ENCODE results near the gene GUCY1A1.

GUCY1A1 gene

DNA sequence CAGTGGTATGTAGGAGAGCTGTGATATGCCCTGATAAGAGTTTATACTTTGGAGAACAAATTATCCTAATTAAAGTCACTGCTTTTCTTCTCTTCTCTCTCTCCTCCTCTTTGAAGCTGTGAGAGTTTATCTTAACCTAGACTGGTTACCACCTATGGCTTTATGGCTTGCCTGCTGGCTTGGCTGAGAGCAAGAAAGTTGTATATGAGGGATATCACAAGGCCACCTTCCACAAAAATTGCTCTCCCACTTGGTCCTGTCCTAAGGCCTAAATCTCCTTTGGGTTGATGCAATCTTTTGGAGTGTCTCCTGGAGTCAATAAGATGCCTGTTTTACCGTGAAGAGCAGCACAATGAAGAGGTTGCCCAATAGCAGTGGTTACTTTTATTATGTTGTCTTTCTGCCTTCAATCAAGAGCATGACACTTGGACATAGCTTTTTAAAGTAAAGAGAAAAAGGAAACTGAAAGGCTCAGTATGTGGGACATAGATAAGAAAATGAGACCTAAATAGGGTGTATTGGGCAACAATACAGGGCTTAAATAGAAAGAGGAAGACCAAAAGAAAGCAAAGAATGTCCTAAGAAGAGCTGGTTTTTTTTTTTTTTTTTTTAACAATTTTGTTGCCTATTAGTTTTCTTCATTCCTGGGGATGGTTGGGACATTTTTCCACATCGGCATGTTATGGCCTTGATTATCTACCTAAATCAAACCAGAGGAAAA lies 9.2 kb downstream of the GUCY1A1 start (continued):
- TF ChIP-seq, protein P1, sequence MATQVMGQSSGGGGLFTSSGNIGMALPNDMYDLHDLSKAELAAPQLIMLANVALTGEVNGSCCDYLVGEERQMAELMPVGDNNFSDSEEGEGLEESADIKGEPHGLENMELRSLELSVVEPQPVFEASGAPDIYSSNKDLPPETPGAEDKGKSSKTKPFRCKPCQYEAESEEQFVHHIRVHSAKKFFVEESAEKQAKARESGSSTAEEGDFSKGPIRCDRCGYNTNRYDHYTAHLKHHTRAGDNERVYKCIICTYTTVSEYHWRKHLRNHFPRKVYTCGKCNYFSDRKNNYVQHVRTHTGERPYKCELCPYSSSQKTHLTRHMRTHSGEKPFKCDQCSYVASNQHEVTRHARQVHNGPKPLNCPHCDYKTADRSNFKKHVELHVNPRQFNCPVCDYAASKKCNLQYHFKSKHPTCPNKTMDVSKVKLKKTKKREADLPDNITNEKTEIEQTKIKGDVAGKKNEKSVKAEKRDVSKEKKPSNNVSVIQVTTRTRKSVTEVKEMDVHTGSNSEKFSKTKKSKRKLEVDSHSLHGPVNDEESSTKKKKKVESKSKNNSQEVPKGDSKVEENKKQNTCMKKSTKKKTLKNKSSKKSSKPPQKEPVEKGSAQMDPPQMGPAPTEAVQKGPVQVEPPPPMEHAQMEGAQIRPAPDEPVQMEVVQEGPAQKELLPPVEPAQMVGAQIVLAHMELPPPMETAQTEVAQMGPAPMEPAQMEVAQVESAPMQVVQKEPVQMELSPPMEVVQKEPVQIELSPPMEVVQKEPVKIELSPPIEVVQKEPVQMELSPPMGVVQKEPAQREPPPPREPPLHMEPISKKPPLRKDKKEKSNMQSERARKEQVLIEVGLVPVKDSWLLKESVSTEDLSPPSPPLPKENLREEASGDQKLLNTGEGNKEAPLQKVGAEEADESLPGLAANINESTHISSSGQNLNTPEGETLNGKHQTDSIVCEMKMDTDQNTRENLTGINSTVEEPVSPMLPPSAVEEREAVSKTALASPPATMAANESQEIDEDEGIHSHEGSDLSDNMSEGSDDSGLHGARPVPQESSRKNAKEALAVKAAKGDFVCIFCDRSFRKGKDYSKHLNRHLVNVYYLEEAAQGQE (tag by site-specific recombination; IDR thresholded peaks at IDR 0.05) = no peak
- TF ChIP-seq ZNF843 (tag by site-specific recombination; IDR thresholded peaks at IDR 0.05) (peak; percentile 92), ZNF76 (tag by site-specific recombination; IDR thresholded peaks at IDR 0.05; ENCODE audit: borderline replicate concordance, low read depth) (no peak), SCRT1 (tag by site-specific recombination; IDR thresholded peaks at IDR 0.05; ENCODE audit: borderline replicate concordance) (peak; percentile 56; the same call in 1 of the 2 replicates), KLF10 (tag by site-specific recombination; IDR thresholded peaks at IDR 0.05) (peak; percentile 28; the same call in 1 of the 2 replicates), MZF1 (tag by site-specific recombination; IDR thresholded peaks at IDR 0.05; ENCODE audit: borderline replicate concordance) (no peak; the same call in 1 of the 2 replicates), FEZF1 (tag by site-specific recombination; IDR thresholded peaks at IDR 0.05) (peak; percentile 92), ZSCAN30 (tag by site-specific recombination; IDR thresholded peaks at IDR 0.05) (peak; percentile 78; the same call in 1 of the 2 replicates), GLI4 (tag by site-specific recombination; IDR thresholded peaks at IDR 0.05) (no peak), GLIS1 (tag by site-specific recombination; IDR thresholded peaks at IDR 0.05) (peak; percentile 90), TCF7L2 (IDR thresholded peaks at IDR 0.05; ENCODE audit: borderline replicate concordance, low read depth, low read length) (peak; percentile 98), GFI1B (tag by site-specific recombination; IDR thresholded peaks at IDR 0.05) (peak; percentile 55; the same call in 1 of the 2 replicates), ZNF596 (tag by site-specific recombination; IDR thresholded peaks at IDR 0.05) (peak; percentile 85), ZIC2 (tag by site-specific recombination; IDR thresholded peaks at IDR 0.05) (peak; percentile 89)
- TF ChIP-seq, protein P2, sequence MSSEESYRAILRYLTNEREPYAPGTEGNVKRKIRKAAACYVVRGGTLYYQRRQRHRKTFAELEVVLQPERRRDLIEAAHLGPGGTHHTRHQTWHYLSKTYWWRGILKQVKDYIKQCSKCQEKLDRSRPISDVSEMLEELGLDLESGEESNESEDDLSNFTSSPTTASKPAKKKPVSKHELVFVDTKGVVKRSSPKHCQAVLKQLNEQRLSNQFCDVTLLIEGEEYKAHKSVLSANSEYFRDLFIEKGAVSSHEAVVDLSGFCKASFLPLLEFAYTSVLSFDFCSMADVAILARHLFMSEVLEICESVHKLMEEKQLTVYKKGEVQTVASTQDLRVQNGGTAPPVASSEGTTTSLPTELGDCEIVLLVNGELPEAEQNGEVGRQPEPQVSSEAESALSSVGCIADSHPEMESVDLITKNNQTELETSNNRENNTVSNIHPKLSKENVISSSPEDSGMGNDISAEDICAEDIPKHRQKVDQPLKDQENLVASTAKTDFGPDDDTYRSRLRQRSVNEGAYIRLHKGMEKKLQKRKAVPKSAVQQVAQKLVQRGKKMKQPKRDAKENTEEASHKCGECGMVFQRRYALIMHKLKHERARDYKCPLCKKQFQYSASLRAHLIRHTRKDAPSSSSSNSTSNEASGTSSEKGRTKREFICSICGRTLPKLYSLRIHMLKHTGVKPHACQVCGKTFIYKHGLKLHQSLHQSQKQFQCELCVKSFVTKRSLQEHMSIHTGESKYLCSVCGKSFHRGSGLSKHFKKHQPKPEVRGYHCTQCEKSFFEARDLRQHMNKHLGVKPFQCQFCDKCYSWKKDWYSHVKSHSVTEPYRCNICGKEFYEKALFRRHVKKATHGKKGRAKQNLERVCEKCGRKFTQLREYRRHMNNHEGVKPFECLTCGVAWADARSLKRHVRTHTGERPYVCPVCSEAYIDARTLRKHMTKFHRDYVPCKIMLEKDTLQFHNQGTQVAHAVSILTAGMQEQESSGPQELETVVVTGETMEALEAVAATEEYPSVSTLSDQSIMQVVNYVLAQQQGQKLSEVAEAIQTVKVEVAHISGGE (tag by site-specific recombination; conservative IDR thresholded peaks at IDR 0.05; ENCODE audit: low read depth) = no peak

DNA sequence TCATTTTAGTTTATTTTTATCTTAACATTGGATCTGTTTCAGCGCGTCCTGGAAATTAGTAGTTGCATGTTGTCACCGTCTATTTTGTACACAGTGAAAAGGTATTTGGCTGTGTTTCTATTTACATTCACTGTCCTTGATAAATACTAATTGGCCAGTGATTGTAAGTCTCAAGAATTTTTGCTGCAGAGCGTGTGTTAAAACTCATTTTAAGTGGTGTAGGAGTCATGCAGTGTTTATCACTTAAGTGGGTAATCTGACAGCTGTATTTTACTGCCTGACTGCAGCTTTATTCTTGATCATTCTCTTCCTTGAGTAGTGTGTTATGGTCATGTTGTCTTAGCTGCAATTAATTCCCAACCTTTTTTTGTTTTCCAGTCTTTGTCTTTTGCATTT lies 9.8 kb downstream of the GUCY1A1 start:
- Histone ChIP-seq H3K4me3 (ENCODE audit: low read depth, low read length) (no peak overlapping the region), H3K4me1 (ENCODE audit: control insufficient read depth, insufficient read depth, low read length) (peaks cover 16% of the 10 kb centered on the region; the same call in 1 of the 2 replicates)
- TF ChIP-seq, protein P3, sequence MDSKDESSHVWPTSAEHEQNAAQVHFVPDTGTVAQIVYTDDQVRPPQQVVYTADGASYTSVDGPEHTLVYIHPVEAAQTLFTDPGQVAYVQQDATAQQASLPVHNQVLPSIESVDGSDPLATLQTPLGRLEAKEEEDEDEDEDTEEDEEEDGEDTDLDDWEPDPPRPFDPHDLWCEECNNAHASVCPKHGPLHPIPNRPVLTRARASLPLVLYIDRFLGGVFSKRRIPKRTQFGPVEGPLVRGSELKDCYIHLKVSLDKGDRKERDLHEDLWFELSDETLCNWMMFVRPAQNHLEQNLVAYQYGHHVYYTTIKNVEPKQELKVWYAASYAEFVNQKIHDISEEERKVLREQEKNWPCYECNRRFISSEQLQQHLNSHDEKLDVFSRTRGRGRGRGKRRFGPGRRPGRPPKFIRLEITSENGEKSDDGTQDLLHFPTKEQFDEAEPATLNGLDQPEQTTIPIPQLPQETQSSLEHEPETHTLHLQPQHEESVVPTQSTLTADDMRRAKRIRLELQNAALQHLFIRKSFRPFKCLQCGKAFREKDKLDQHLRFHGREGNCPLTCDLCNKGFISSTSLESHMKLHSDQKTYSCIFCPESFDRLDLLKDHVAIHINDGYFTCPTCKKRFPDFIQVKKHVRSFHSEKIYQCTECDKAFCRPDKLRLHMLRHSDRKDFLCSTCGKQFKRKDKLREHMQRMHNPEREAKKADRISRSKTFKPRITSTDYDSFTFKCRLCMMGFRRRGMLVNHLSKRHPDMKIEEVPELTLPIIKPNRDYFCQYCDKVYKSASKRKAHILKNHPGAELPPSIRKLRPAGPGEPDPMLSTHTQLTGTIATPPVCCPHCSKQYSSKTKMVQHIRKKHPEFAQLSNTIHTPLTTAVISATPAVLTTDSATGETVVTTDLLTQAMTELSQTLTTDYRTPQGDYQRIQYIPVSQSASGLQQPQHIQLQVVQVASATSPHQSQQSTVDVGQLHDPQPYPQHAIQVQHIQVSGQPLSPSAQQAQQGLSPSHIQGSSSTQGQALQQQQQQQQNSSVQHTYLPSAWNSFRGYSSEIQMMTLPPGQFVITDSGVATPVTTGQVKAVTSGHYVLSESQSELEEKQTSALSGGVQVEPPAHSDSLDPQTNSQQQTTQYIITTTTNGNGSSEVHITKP (tag by site-specific recombination; IDR thresholded peaks at IDR 0.05) = no peak
- no peak for TF ChIP-seq ZNF10 (tag by site-specific recombination; IDR thresholded peaks at IDR 0.05)
- TF ChIP-seq ZIC2 (tag by site-specific recombination; IDR thresholded peaks at IDR 0.05) = peak; percentile 45; the same call in 1 of the 2 replicates
- no peak for TF ChIP-seq ZNF391 (tag by site-specific recombination; IDR thresholded peaks at IDR 0.05; ENCODE audit: borderline replicate concordance, low read depth)
- TF ChIP-seq ZNF518A (tag by site-specific recombination; conservative IDR thresholded peaks at IDR 0.05; ENCODE audit: low read depth) = no peak

More for the DNA sequence above, 9.8 kb downstream of the GUCY1A1 start:
- no peaks in the 10 kb centered on the region for H3K36me3 ChIP-seq (ENCODE audit: control insufficient read depth in 2 of 2, insufficient read depth in 1 of 2, low read length in 2 of 2)
- H3K9me3 ChIP-seq (ENCODE audit: control insufficient read depth, insufficient read depth, low read depth, low read length) = no peaks in the 10 kb centered on the region
- POLR2A ChIA-PET = interaction anchor here (0.9 kb wide), 1 partner anchor 9 kb away, joined by 4 read pairs; no protein-coding TSS in a partner anchor
- peak overlapping the region; percentile 42; the same call in 1 of the 2 replicates for H3K27ac ChIP-seq (ENCODE audit: extremely low read depth, low read depth, low read length)
- CTCF ChIA-PET = interaction anchor here (0.6 kb wide), 1 partner anchor 24 kb away, joined by 4 read pairs; no protein-coding TSS in a partner anchor

All from HEK293 (cell line).